ENCODE data around the gene PRR19. TPM values are rescaled to one million over a fixed set of nuclear protein-coding genes. Genes with fewer than 3 reads are reported as not detected.

PRR19 gene
- total RNA-seq, 4 donors from 2014 or later: 0.30 to 0.44 TPM; not detected in 2

DNA sequence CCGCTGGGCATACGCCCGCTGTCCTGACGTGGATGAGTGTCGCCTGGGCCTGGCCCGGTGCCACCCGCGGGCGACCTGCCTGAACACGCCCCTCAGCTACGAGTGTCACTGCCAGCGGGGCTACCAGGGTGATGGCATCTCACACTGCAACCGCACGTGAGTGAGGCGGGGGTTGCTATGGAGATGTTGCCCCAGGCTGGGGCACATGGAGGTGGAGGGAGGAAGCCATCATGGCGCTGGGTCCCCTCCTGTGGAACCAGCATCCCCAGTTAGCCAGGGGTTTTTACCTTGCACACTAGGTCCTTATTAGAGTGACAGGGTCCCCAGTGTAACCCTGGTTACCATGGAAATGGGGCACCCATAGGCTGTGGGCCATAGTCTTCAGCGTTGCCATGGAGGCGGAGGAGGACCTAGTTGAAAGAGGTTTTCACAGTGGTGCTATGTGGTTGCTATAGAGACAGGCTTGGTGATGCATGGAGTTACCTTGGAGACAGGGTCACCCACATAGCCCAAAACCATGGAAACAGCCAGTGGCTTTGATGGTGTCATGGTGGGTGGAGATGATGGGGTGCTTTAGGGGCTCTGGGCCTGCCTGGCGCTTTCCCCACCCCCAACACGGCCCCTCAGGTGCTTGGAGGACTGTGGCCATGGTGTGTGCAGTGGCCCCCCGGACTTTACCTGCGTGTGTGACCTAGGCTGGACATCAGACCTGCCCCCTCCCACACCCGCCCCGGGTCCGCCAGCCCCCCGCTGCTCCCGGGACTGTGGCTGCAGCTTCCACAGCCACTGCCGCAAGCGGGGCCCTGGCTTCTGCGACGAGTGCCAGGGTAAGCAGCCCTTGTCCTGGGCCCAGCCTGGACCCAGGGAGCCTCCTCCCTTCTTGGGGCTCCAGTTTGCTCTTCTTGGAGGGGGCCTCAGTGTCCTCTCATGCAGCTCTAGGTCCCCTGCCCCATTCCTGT, 50.6 kb downstream of the PRR19 start:
- Histone ChIP-seq H3K9me3 (no peaks in the 10 kb centered on the region), H3K4me1 (no peaks in the 10 kb centered on the region), H3K36me3 (peaks cover 0 to 100% (median 7%) of the 10 kb centered on the region in 3 donors), H3K27me3 (no peaks in the 10 kb centered on the region), H3K4me3 (no peak overlapping the region), H3K27ac (no peak overlapping the region)
- DNase-seq (ENCODE audit: low spot score in 2 of 2): no peak
- no peak for TF ChIP-seq POLR2A (IDR thresholded peaks at IDR 0.05)
- TF ChIP-seq, protein P1, sequence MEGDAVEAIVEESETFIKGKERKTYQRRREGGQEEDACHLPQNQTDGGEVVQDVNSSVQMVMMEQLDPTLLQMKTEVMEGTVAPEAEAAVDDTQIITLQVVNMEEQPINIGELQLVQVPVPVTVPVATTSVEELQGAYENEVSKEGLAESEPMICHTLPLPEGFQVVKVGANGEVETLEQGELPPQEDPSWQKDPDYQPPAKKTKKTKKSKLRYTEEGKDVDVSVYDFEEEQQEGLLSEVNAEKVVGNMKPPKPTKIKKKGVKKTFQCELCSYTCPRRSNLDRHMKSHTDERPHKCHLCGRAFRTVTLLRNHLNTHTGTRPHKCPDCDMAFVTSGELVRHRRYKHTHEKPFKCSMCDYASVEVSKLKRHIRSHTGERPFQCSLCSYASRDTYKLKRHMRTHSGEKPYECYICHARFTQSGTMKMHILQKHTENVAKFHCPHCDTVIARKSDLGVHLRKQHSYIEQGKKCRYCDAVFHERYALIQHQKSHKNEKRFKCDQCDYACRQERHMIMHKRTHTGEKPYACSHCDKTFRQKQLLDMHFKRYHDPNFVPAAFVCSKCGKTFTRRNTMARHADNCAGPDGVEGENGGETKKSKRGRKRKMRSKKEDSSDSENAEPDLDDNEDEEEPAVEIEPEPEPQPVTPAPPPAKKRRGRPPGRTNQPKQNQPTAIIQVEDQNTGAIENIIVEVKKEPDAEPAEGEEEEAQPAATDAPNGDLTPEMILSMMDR (IDR thresholded peaks at IDR 0.05): no peak
- no peak for TF ChIP-seq EP300 (IDR thresholded peaks at IDR 0.05)
- 84 to 87% methylated on average over 11 to 27 of the region's 31 CpGs for WGBS, 2 donors

DNA sequence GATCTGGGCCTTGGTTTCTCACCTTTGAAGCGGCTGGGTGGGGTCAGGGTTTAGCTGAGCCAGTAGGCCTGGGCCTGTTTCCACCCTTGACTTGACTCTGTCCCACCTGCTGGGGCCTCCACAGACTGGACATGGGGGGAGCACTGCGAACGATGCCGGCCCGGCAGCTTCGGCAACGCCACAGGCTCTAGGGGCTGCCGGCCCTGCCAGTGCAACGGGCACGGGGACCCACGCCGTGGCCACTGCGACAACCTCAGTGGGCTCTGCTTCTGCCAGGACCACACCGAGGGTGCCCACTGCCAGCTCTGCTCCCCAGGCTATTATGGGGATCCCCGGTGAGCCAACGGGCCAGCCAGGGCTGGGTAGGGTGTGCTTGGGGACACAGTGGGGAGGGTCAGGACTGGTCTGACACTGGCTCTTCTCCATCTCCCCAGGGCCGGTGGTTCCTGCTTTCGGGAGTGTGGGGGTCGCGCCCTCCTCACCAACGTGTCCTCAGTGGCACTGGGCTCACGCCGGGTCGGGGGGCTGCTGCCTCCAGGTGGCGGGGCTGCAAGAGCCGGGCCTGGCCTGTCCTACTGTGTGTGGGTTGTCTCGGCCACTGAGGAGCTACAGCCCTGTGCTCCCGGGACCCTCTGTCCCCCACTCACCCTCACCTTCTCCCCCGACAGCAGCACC, 51.5 kb downstream of the PRR19 start:
- Histone ChIP-seq H3K4me1 (no peaks in the 10 kb centered on the region), H3K4me3 (no peak overlapping the region), H3K27ac (no peak overlapping the region), H3K36me3 (peaks cover 0 to 100% (median 7%) of the 10 kb centered on the region in 3 donors), H3K27me3 (no peaks in the 10 kb centered on the region), H3K9me3 (no peaks in the 10 kb centered on the region)
- no peak for DNase-seq (ENCODE audit: low spot score in 2 of 2)
- TF ChIP-seq POLR2A (IDR thresholded peaks at IDR 0.05): no peak
- TF ChIP-seq, protein P1 (IDR thresholded peaks at IDR 0.05): no peak
- TF ChIP-seq EP300 (IDR thresholded peaks at IDR 0.05): no peak
- 87 to 95% methylated on average over 8 to 22 of the region's 29 CpGs for WGBS, 2 donors

DNA sequence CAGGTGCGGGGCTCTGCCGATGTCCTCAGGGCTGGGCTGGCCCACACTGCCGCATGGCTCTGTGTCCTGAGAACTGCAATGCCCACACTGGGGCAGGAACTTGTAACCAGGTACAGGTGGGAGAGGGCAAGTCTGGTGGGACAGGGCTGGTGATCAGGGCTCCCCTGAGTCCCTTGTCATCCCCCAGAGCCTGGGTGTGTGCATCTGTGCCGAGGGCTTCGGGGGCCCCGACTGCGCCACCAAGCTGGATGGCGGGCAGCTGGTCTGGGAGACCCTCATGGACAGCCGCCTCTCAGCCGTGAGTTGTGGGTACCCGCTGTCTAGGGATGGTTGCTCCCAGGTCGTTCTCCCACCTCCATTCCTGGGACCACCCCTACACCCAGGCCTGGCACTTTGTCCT, 54.0 kb downstream of the PRR19 start:
- WGBS, 2 donors: 94 to 95% methylated on average over 9 to 12 of the region's 12 CpGs
- no peak for DNase-seq (ENCODE audit: low spot score in 2 of 2)
- Histone ChIP-seq H3K9me3 (no peaks in the 10 kb centered on the region), H3K27ac (no peak overlapping the region), H3K4me3 (no peak overlapping the region), H3K4me1 (no peaks in the 10 kb centered on the region), H3K27me3 (no peaks in the 10 kb centered on the region), H3K36me3 (peaks cover 0 to 95% (median 7%) of the 10 kb centered on the region in 3 donors)
- TF ChIP-seq, protein P1 (IDR thresholded peaks at IDR 0.05): no peak
- TF ChIP-seq POLR2A (IDR thresholded peaks at IDR 0.05) (no peak), EP300 (IDR thresholded peaks at IDR 0.05) (no peak)

DNA sequence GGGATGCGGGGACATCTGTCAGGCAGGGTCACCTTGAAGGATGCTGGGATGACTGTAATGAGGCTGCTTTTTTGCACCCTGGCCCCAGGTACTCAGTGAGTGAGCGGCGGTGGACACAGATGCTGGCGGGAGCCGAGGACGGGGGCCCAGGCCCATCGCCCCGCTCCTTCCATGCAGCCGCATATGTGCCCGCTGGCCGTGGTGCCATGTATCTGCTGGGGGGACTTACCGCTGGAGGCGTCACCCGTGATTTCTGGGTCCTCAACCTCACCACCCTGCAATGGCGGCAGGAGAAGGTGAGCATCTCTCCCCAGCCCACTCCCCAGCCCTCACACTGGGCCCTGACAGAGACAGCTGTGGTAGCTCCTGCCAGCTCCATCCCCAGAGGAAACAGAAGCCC, 54.8 kb downstream of the PRR19 start:
- peaks cover 0 to 95% (median 7%) of the 10 kb centered on the region in 3 donors for H3K36me3 ChIP-seq
- no peak overlapping the region for H3K27ac ChIP-seq
- no peak for DNase-seq (ENCODE audit: low spot score in 2 of 2)
- no peaks in the 10 kb centered on the region for H3K27me3 ChIP-seq
- TF ChIP-seq EP300 (IDR thresholded peaks at IDR 0.05): no peak
- H3K4me1 ChIP-seq: no peaks in the 10 kb centered on the region
- WGBS, 2 donors: 91 to 96% methylated on average over 10 to 15 of the region's 15 CpGs
- no peak overlapping the region for H3K4me3 ChIP-seq
- no peaks in the 10 kb centered on the region for H3K9me3 ChIP-seq

DNA sequence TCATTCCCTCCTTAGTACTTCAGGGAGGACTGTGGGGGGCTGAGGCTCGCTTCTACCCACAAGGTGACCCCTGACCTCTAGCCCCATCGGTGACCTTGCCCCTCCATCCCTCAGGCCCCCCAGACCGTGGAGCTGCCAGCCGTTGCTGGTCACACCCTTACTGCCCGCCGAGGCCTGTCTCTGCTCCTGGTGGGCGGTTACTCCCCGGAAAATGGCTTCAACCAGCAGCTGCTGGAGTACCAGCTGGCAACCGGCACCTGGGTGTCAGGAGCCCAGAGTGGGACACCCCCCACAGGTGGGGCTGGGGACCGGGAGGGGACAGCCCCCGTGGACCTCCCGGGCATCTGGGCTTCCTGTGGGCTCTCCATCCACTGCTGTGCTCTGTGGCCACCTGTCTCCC, 55.4 kb downstream of the PRR19 start:
- no peaks in the 10 kb centered on the region for H3K27me3 ChIP-seq
- WGBS, 2 donors: 78 to 87% methylated on average over 11 to 12 of the region's 12 CpGs
- no peak overlapping the region for H3K27ac ChIP-seq
- H3K9me3 ChIP-seq: no peaks in the 10 kb centered on the region
- TF ChIP-seq EP300 (IDR thresholded peaks at IDR 0.05) (no peak), POLR2A (IDR thresholded peaks at IDR 0.05) (no peak)
- TF ChIP-seq, protein P1 (IDR thresholded peaks at IDR 0.05): no peak
- peaks cover 0 to 95% (median 7%) of the 10 kb centered on the region in 3 donors for H3K36me3 ChIP-seq
- H3K4me1 ChIP-seq: no peaks in the 10 kb centered on the region
- DNase-seq (ENCODE audit: low spot score in 2 of 2): no peak
- H3K4me3 ChIP-seq: no peak overlapping the region

Small RNAs within 50 kb of the gene (small RNA-seq; reads per million reads assigned to genes)
- gene MIR8077: not detected

Other genes starting within 250 kb of the PRR19 start
- gene GRIK5, start 231.9 kb upstream of the PRR19 start, total RNA-seq: 10 to 100 TPM in 1 of 4 donors, 1 to 10 TPM in 3; 2.4 to 12.0 (median 3.2) TPM
- gene ZNF574, start 226.0 kb upstream of the PRR19 start, total RNA-seq: 10 to 100 TPM; 14.3 to 22.2 (median 17.5) TPM
- 1 to 10 TPM in 1 of 4 donors, under 1 TPM in 3; 0.21 to 6.0 (median 0.51) TPM for gene POU2F2, start 169.7 kb upstream of the PRR19 start, total RNA-seq
- gene DEDD2, start 84.5 kb upstream of the PRR19 start, total RNA-seq: 10 to 100 TPM; 33.9 to 56.2 (median 40.3) TPM
- gene ZNF526, start 81.8 kb upstream of the PRR19 start, total RNA-seq: 1 to 10 TPM; 4.3 to 6.3 (median 6.3) TPM
- gene GSK3A, start 59.5 kb upstream of the PRR19 start, total RNA-seq: 10 to 100 TPM; 24.7 to 34.5 (median 28.3) TPM
- gene ERF, start 47.0 kb upstream of the PRR19 start, total RNA-seq: 10 to 100 TPM; 30.4 to 42.6 (median 35.1) TPM
- gene CIC, start 32.9 kb upstream of the PRR19 start, total RNA-seq: 10 to 100 TPM; 27.0 to 74.1 (median 41.3) TPM
- gene PAFAH1B3, start 492 bp downstream of the PRR19 start, total RNA-seq: 1 to 10 TPM; 3.8 to 9.0 (median 8.1) TPM
- under 1 TPM in 1 of 4 donors, not detected in 3; 0.20 TPM for gene TMEM145, start 11.2 kb downstream of the PRR19 start, total RNA-seq
- gene MEGF8, start 23.5 kb downstream of the PRR19 start, total RNA-seq: 10 to 100 TPM; 17.9 to 33.3 (median 22.4) TPM
- gene CNFN, start 88.2 kb downstream of the PRR19 start, total RNA-seq: 1 to 10 TPM in 1 of 4 donors, not detected in 3; 5.0 TPM
- 100 to 1,000 TPM in 3 of 4 donors, 10 to 100 TPM in 1; 77.1 to 717 (median 234) TPM for gene LIPE, start 125.3 kb downstream of the PRR19 start, total RNA-seq
- gene CXCL17, start 140.8 kb downstream of the PRR19 start, total RNA-seq: not detected
- gene CEACAM1, start 226.3 kb downstream of the PRR19 start, total RNA-seq: under 1 TPM in 1 of 4 donors, not detected in 3; 0.66 TPM

Measured in tibial nerve (tissue), 4 donors.